Middle frontal gyrus (tissue), 1 donor: Measurements from ENCODE around the gene SIK3.

Source experiments
- DNase-seq: peaks from one replicate; pipeline ENCODE4 v3.0.0-alpha.2; 2015; ENCODE audit warnings: low spot score; ENCODE audit errors: extremely low spot score

SIK3 gene

DNA sequence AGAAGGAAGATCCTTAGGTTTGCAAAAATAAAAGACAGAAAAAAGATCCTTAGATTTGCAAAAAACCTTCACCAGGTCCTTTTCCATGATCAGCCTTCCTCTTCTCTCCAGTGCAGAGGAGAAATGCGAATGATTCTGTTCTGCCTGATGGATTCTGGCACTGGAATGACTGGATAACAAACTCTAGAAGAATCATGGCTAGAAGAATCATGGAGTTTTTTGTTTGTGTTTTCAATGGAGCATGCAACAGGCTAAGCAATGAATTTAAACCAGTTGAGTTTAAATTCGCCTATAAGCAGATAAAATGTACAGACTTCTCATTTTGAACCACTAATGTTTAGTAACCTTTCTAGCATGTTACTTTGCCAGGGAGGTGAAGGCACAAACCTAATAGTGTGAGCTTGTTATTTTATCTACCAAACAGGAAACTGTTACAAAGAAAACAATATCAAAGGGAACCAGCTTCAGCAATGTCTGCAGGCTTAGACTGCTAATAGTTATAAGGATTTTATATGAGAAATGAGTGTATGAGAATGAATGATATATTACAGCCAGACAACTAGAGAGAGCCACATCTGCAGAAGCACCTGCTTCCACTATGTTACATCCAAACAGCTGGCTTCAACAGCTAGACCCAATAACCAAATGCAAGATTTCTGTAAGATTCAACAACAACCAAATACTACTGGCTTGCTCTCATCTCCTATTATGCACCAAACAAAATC lies 196.1 kb downstream of the SIK3 start:
- no peak for DNase-seq

DNA sequence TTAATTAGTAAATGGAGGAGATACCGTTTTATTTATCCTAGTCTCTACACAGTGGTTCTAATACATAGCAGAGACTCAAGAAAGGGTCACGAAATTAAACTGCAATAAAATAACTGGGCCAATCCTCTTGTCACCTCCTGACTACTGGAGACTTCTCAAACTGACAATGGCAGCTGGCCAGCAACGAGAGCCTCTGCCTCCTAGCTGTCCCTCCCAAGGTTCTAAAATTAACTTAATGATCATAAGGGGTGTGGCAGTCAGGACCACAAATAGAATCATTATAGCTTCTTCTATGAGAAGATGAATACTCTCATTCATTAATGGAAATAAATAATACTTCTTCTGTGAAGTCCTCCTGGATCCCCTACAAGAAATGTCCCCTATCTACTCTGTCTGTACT lies 197.0 kb downstream of the SIK3 start:
- DNase-seq: no peak

DNA sequence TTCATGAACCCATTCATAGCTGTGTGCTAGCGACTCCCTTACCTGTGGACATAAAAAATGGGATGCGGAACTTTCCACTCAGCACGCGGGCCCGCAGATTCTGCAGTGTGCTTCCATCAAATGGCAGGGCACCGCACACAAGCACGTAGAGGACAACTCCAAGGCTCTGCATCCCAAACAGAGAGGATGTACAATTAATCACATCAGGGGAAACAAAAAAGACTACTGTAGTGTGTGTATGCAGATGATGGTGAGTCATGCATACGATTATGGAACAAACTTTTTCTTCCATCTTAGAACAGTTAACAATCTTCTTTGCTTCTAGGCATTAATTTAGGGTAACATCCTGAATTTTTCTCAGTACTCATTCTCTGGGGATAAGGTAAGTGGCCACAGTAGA lies 202.0 kb downstream of the SIK3 start:
- no peak for DNase-seq

GRCh38 chr11:116895048-116895757 lies 203.0 kb downstream of the SIK3 start:
- DNase-seq: no peak

DNA sequence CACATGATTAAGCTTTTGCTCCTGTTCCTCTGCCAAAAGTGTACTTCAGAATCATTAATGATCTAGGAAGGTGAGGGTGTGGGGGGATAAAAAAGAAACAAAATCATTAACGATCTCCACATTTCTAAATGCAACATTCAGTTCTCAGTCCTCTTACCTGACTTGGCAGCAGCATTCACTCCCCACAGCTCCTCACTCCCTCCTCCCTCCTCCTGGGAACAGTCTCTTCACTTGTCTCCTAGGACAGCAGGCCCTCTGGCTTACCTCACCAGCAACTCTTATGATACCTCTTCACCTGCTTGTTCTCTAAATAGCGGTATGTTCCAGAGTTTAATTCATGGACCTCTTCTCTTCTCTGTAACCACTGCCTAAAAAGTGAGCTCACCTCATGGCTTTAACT lies 204.3 kb downstream of the SIK3 start:
- no peak for DNase-seq

DNA sequence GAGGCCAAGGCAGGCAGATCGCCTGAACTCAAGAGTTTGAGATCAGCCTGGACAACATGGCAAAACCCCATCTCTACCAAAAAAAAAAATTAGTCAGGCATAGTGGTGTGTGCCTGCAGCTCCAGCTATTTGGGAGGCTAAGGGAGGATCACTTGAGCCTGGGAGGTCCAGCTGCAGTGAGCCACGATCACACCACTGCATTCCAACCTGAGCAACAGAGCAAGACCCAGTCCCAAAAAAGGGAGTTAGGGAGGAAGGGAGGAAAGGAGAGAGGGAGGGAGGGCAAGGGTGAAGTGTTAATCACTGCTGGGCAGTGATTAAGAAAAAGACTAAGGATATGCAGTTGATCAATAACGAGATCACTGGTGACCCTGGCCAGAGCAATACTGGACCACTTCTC lies 204.8 kb downstream of the SIK3 start:
- no peak for DNase-seq

DNA sequence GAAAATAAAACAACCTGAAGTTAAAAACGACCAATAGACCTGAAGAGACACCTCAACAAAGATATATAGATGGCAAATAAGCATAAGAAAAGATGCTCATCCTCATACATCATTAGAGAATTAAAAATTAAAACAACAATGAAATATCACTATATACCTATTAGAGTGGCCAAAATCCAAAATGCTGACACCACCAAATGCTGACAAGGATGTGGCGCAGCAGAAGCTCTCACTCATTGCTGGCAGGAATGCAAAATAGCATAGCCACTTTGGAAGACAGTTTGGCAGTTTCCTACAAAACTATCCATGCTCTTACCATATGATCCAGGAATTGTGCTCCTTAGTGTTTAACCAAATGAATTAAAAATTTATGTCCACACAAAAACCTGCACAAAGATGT lies 205.9 kb downstream of the SIK3 start:
- DNase-seq: no peak

GRCh38 chr11:116891746-116892145 lies 206.5 kb downstream of the SIK3 start:
- no peak for DNase-seq

DNA sequence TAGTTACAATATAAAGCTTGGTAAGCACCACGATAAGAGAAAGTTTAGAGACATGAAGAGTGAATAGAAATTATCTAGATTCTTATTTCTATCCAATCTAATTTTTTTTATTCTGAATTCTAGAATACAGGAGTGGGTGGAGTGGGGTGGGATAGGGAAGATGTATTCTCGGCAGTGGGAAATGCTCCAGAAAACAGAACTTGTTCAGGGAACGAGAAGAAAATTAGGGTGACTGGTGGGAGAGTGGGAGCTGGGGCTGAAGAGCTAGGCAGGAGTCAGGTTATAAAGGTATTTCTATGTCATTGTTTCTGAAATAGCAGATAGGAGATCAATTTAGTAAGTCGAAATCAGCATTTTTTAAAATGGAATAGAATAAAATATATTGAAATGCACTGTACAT lies 207.6 kb downstream of the SIK3 start:
- DNase-seq: no peak

GRCh38 chr11:116890193-116890592 lies 208.0 kb downstream of the SIK3 start:
- DNase-seq: no peak

- DNase-seq: no peak
These were observed 209.2 kb downstream of the SIK3 start for GRCh38 chr11:116888884-116889549.

DNA sequence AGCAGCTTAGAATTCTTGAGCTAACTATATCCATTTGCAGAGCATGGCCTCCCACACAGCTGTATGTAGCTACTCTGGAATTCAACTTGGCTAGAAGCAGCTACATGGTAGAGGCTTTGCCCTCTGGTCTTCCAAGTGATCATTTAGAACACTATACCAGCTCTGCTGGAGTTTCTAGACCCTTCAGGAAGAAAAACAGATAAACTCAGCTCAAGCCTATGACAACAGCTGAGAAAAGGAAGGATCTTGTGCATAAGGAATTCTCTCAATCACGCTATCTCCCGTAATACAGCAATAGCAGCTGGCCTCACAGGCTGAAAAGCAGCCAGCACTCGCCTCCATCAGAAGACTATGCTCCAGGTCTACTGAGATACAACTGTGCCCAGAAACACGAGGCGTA lies 210.2 kb downstream of the SIK3 start:
- DNase-seq: no peak

GRCh38 chr11:116885951-116886655 lies 212.1 kb downstream of the SIK3 start:
- DNase-seq: no peak

DNA sequence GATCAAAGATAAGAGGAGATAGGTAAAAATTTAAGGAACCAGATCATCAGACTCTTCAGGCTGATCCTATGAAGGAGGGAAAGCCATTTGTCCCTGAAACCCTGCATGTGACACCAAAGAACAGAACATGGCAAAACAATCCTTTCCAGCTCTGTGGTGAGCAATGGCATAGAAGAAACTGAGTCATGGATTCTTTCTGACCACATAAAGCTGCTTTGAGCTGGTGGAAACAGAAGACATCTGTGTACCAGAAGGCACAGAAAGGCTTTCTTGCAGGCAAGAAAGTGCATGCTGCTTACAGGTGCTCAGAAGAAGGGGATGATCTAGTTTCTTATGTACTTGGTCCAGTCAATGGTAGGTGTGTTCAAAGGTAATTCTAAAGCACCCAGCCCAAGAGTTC lies 215.8 kb downstream of the SIK3 start:
- no peak for DNase-seq

DNA sequence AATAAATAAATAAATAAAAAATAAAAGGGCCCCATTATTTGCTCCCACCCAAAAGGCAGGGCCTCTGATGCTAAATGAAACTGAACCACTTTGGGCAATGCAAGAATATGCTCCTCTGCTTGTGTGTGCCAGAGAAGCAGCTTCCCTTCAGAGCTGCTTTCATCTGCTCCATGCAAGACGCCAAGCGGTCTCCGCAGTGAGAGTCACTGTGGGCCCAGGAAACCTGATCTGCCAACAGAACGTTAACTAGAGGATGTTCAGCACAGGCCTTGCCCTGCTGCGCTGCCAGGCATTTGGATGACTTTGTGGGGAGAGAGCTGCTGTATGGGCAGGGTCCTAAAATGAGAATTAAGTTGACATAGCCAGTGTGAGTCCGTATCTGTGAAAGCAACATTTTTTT lies 217.1 kb downstream of the SIK3 start:
- DNase-seq: no peak

DNA sequence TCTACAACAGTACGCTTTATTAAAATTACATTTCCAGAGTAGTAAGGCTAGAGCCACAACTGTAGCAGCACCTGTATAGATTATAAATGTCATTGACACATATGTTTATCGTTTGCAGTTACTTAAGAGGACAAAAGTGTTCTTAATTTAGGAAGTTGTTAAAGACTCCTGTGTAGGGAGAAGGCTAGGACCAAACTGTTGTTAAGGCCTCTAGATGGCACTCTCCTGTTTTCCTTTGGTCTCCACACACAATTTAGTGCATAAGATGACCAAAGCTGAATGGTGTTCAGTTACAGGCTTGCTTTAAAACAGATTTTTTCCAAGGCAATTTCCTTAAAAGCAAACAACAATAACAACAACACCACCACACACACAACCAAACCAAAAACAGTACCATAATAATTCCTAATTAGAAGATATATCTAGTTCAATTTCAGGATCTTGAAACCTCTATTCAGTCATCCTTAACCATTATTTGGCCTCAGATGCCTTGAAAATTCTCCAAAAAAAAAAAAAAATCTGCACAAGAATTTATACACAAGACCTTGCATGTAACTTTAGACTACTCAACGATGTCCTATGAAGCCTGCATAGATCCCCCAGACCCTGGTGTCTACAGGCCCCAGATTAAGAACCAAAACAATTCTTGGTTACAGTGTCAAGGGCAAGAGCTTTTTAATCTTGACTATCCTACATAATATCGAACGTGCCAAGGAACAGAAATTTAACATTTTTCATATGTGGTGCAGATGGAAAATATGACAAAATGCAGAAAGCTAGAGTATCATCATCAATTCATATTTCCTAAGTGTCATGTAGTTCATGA lies 218.2 kb downstream of the SIK3 start:
- DNase-seq: peak; percentile 62

DNA sequence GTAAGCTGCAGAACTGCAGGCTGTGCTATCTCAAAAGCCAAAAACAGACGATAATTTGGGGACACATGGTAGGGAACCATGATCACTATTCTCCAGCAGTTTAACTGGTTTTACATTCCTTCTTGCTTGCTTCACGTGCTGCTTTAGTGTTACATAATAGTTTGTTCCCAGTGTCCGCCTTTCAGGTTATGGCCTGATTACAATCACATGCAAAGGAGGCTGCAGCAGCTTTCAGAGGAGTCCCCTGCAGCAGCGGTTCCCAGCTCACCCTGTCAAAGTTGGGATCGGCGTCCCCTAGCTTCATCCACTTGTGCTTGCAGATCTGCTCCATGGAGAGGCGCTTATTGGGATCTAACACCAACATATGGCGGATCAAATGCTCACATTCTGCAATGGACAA lies 221.6 kb downstream of the SIK3 start:
- no peak for DNase-seq

- no peak for DNase-seq
These were observed 223.0 kb downstream of the SIK3 start for GRCh38 chr11:116875194-116875593.

- no peak for DNase-seq
These were observed 224.0 kb downstream of the SIK3 start for GRCh38 chr11:116874251-116874650.

GRCh38 chr11:116873381-116873780 lies 224.8 kb downstream of the SIK3 start:
- no peak for DNase-seq

DNA sequence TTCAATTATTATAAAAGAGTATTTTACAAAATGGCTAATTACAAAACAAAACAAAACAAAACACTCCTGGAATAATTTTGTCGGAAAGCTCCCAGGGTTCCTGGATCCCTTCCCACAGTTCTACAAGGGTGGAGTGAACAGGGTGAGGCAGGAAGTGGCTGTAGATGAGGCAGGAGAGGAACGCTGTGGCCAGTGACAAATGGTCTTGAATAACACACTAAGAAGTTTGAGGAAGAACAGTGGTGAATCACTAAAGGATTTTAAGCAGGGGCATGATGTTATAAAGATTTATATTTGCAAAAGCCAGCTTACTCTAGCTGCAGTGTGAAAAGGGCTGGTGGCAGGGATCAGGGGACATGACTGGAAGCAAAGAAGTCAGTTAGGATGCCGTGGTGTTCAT lies 227.0 kb downstream of the SIK3 start:
- DNase-seq: no peak
